Cerebellar nuclear complex (tissue), 1 donor: Measurements from ENCODE around the gene CACNG4.

ENCODE experiments used
- DNase-seq, 2 experiments: peaks; one replicate each; lab custom pipeline; 2025; lab: John Stamatoyannopoulos, UW

CACNG4 gene

GRCh38 chr17:66985338-66986237 is 21.1 kb downstream of the CACNG4 start:
- no peak for DNase-seq

DNA sequence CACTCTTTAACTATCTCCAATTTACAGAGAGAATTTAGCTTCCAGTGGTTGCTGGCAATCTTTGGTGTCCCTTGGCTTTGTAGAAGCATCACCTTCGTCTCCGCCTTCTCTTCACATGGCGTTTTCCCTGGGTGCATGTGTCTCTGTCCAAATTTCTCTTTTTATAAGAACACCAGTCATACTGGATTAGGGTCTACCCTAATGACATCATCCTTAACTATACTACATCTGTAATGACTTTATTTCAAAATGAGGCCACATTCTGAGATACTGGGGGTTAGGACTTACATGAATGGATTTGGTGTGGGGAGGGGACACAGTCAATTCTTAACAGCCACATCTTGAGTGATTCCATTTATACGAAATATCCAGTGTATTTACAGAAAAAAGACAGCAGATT is 22.2 kb downstream of the CACNG4 start:
- DNase-seq = no peak

DNA sequence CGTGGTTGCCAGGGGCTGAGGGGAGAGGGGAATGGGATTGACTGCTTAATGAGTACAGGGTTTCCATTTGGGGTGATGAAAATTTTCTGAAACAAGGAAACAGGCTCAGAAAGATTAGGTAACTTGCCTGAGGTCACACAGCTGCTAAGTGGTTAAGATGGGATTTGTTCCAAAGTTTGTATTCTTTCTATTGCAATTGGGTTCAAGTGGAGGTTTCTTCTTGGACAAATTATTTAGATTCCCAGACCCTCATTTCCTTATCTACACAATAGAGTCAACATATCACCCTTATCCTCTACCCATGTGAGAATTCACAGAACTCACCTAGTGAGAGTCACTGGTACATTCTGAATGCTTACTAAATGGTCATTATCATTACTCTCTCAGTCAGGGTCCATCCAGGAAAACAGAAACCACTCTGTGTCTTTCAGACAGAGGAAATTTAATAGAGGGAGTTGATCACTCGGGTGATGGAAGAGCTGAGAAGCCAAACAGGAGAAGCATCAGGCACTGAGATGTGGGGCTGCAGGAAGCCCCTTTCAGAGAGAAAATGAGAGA is 22.6 kb downstream of the CACNG4 start:
- no peak for DNase-seq

DNA sequence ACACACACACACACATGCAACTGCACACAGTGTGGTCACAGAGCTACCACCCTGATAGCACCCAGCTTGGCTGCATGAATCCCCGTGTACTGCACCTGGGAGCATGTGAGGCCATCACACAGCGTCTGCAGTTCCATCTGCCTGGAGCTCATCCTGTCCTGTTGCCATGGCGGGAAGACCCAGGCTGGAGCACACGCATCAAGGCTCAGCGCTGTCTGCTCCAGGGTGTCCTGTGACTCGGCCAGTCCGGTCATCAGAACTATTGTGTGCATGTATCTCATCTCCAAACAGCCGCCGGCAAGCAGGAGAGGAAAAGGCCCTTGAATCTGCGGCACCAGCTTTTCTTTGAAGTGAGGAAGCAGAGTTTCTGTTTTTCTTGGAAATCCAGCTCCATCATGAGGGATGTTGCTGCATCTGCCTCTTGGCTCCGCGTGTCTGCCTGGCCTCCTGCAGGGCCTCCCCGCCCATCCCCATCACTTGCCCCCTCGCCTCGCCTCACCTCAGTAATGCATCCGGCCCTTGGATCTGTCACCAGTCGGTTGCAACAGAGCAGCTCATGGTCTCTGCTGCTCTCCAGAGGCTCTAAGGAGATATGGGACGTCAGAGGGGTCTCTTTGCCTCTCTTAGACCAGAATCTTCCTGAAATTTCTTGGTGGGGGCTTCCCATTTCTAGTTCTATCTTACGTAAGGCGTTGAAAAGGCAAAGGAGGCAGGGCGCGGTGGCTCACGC is 23.7 kb downstream of the CACNG4 start:
- no peak for DNase-seq

DNA sequence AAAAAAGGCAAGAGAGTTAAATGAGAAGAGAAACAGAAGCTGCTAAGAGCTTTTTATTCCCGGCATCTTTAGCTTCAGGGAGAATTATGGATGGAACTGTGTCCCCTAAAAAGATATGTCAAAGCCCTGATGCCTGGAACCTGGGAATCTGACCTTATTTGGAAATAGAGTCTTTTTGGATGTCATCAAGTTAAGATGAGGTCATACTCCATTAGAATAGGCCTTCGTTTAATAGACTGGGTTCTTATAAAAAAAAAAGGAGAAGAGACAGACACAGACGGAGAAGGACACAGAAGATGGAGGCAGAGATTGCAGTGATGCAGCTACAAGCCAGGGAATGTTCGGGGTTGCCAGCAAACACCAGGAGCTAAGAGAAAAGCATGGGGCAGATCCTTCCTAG is 24.6 kb downstream of the CACNG4 start:
- no peak for DNase-seq

- no peak for DNase-seq
Observed at GRCh38 chr17:66989579-66989978, 25.1 kb downstream of the CACNG4 start.

DNA sequence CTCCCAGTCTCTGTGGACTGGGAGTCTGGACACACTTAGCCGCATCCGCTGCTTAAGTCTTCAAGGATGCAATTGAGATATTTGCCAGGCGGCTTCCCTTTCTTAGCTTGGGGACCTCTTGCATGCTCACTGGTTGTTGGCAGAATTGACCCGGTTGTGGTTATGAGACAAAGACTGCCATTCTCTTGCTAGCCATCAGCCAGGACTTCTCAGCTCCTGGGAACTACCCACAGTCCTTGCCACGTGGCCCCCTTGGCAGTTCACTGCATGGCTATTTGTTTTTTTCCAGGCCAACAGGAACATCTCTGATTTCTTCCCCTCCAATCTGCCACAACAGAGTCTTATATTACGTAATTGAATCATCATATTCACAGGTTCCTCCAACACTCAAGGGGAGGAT is 25.5 kb downstream of the CACNG4 start:
- no peak for DNase-seq

GRCh38 chr17:66992911-66993442 is 28.5 kb downstream of the CACNG4 start:
- DNase-seq = no peak

DNA sequence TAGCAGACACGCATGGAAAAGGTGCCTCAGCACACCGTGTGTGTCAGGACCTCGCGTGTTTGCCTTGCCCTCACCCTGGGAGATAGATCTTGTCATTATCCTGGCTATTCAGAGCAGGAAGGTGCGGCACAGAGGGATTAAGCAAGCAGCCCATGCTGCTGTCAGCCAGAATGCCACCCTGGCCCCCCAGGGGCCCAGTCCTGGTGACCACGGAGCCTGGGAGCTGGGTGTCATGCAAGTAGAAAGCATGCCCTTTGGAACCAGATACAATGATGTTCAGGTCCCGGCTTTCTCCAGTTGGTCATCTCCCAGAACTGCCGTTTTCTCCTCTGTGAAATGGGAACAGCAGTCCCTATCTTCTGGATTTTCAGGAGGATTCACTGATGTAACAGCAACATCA is 29.9 kb downstream of the CACNG4 start:
- DNase-seq = no peak

GRCh38 chr17:66994930-66995535 is 30.5 kb downstream of the CACNG4 start:
- DNase-seq = no peak

DNA sequence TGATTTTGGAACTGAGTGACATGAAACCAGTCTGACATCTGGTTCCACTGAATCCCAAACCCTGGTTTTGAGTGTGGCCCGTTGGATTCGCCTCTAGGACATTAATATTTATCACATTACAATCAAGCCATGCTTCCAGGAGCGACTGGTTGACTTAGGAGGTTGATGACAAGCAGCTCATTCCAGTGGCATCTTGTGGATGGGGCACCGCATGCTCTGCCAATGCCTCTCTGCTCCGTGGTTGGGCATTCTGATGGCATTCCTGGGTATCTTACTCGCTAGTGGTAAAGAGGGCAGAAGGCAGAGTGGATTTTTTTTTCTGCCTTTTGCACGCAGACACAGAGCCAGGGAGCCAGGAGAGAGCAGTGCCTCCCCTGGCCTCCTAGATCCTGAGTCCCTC is 31.4 kb downstream of the CACNG4 start:
- DNase-seq = no peak

- no peak for DNase-seq
Observed at GRCh38 chr17:66996926-66997325, 32.4 kb downstream of the CACNG4 start.

- no peak for DNase-seq
Observed at GRCh38 chr17:67003231-67003630, 38.7 kb downstream of the CACNG4 start.

GRCh38 chr17:67004181-67004580 is 39.7 kb downstream of the CACNG4 start:
- no peak for DNase-seq

DNA sequence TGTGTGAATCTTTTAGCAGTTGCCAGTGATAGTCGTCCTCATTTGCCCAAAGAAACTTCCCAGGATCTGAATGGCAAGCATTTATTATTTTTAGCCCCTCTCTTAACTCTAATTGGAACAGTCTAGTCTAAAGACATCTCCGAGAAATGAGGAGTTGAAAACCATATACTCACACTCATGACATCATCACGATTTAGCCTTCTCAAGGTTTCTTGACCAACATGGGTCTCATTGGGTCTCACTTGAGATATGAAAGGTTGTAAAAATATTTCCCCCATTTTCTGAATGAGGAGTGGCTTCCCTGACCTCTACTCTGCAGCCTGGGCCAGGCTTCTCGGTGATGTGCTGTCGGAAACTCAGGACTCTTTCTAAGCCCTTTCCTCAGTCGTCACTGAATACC is 42.8 kb downstream of the CACNG4 start:
- DNase-seq = no peak

GRCh38 chr17:67008101-67008500 is 43.6 kb downstream of the CACNG4 start:
- no peak for DNase-seq

- DNase-seq = no peak
Observed at GRCh38 chr17:67011527-67012175, 47.1 kb downstream of the CACNG4 start.

GRCh38 chr17:67013891-67014290 is 49.4 kb downstream of the CACNG4 start:
- no peak for DNase-seq

DNA sequence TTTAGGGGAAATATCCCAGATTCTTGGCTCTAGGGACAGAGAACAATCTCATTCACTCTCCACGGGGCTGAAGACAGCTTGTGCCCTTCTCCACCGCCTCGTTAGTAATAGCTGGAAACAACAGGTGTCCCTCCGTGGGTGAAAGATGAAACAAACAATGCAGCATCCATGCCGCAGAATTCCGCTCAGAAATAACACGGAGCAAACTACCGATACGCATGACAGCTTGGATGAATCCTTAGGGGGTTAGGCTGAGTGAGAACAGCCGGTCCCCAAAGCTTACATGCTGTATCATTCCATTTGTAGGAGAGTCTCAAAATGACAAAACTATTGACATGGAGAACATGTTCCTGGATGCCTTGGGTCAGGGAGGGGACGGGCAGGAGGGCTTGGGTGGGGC is 50.5 kb downstream of the CACNG4 start:
- no peak for DNase-seq

- no peak for DNase-seq
Observed at GRCh38 chr17:67016039-67016762, 51.7 kb downstream of the CACNG4 start.

- DNase-seq = no peak
Observed at GRCh38 chr17:67017910-67018309, 53.4 kb downstream of the CACNG4 start.
